Measurements from ENCODE around the gene ADGRA1.
"Not testable (repeated sequence)": the region's sequence is repeated elsewhere in the genome, so short reads cannot be mapped to it uniquely, and the experiment has no call there.

ADGRA1 gene

GRCh38 chr10:133110133-133110532, 22.4 kb downstream of the ADGRA1 start:
- no peak for TF ChIP-seq CTCF (IDR thresholded peaks at IDR 0.05; ENCODE audit: insufficient read depth, low read depth, low read length, missing control alignments)
- no peak overlapping the region for H3K4me3 ChIP-seq (ENCODE audit: low read length)
- no peak for DNase-seq (ENCODE audit: low read depth)

- DNase-seq (ENCODE audit: low read depth): no peak
- no peak overlapping the region for H3K4me3 ChIP-seq (ENCODE audit: low read length)
- TF ChIP-seq CTCF (IDR thresholded peaks at IDR 0.05; ENCODE audit: insufficient read depth, low read depth, low read length, missing control alignments): no peak
Observed at GRCh38 chr10:133110609-133111275, 23.0 kb downstream of the ADGRA1 start.

GRCh38 chr10:133111640-133112039, 23.9 kb downstream of the ADGRA1 start:
- not testable (repeated sequence) for H3K4me3 ChIP-seq (ENCODE audit: low read length); DNase-seq (ENCODE audit: low read depth)

GRCh38 chr10:133113146-133113830, 25.6 kb downstream of the ADGRA1 start:
- no peak for TF ChIP-seq CTCF (IDR thresholded peaks at IDR 0.05; ENCODE audit: insufficient read depth, low read depth, low read length, missing control alignments)
- DNase-seq (ENCODE audit: low read depth): no peak
- H3K4me3 ChIP-seq (ENCODE audit: low read length): no peak overlapping the region

- TF ChIP-seq CTCF (IDR thresholded peaks at IDR 0.05; ENCODE audit: insufficient read depth, low read depth, low read length, missing control alignments): no peak
Observed at GRCh38 chr10:133113847-133114246, 26.1 kb downstream of the ADGRA1 start.

GRCh38 chr10:133114251-133114650, 26.5 kb downstream of the ADGRA1 start:
- TF ChIP-seq CTCF (IDR thresholded peaks at IDR 0.05; ENCODE audit: insufficient read depth, low read depth, low read length, missing control alignments): no peak
- DNase-seq (ENCODE audit: low read depth): no peak

More at GRCh38 chr10:133113847-133114246, 26.1 kb downstream of the ADGRA1 start:
- no peak for DNase-seq (ENCODE audit: low read depth)
- H3K4me3 ChIP-seq (ENCODE audit: low read length): no peak overlapping the region

GRCh38 chr10:133114726-133115452, 27.2 kb downstream of the ADGRA1 start:
- no peak for DNase-seq (ENCODE audit: low read depth)
- TF ChIP-seq CTCF (IDR thresholded peaks at IDR 0.05; ENCODE audit: insufficient read depth, low read depth, low read length, missing control alignments): no peak
- H3K4me3 ChIP-seq (ENCODE audit: low read length): no peak overlapping the region

More at GRCh38 chr10:133114251-133114650, 26.5 kb downstream of the ADGRA1 start:
- H3K4me3 ChIP-seq (ENCODE audit: low read length): no peak overlapping the region
